NCI-H748 (cell line): ENCODE results near the gene AMPD1.

ENCODE experiments used
- DNase-seq: peaks from one replicate; lab custom pipeline; 2025; ENCODE audit not compliant: unreplicated experiment; lab: John Stamatoyannopoulos, UW

The AMPD1 gene

GRCh38 chr1:114695430-114696058 lies at the start of gene AMPD1:
AMPD1 (minus strand) TSS chr1:114695546; CDS start chr1:114695471, 75 bp downstream.
- no peak for DNase-seq

- DNase-seq, result no peak
Measured at GRCh38 chr1:114741963-114742746, 46.8 kb upstream of the AMPD1 start.

- no peak for DNase-seq
Measured at GRCh38 chr1:114740331-114740730, 45.0 kb upstream of the AMPD1 start.

GRCh38 chr1:114737314-114737849 lies 42.0 kb upstream of the AMPD1 start:
- DNase-seq, result no peak

- DNase-seq, result no peak
Measured at GRCh38 chr1:114735479-114735878, 40.1 kb upstream of the AMPD1 start.

- no peak for DNase-seq
Measured at GRCh38 chr1:114729782-114730181, 34.4 kb upstream of the AMPD1 start.

GRCh38 chr1:114728553-114728952 lies 33.2 kb upstream of the AMPD1 start:
- DNase-seq, result no peak

- DNase-seq, result no peak
Measured at GRCh38 chr1:114725230-114725629, 29.9 kb upstream of the AMPD1 start.

- no peak for DNase-seq
Measured at GRCh38 chr1:114723915-114724314, 28.6 kb upstream of the AMPD1 start.

- no peak for DNase-seq
Measured at GRCh38 chr1:114723457-114723856, 28.1 kb upstream of the AMPD1 start.

- DNase-seq, result no peak
Measured at GRCh38 chr1:114720492-114720891, 25.1 kb upstream of the AMPD1 start.

GRCh38 chr1:114719424-114719787 lies 24.1 kb upstream of the AMPD1 start:
- no peak for DNase-seq

- no peak for DNase-seq
Measured at GRCh38 chr1:114718661-114719423, 23.5 kb upstream of the AMPD1 start.

GRCh38 chr1:114716304-114717170 lies 21.2 kb upstream of the AMPD1 start, which contains the start of gene NRAS:
NRAS (minus strand) TSS chr1:114716771; CDS start chr1:114716160, 611 bp downstream.
- peak; percentile 92 for DNase-seq

GRCh38 chr1:114715952-114716303 lies 20.6 kb upstream of the AMPD1 start:
- DNase-seq, result no peak

- no peak for DNase-seq
Measured at GRCh38 chr1:114712977-114713376, 17.6 kb upstream of the AMPD1 start.

GRCh38 chr1:114710360-114710759 lies 15.0 kb upstream of the AMPD1 start:
- no peak for DNase-seq

GRCh38 chr1:114707604-114708003 lies 12.3 kb upstream of the AMPD1 start:
- no peak for DNase-seq

- DNase-seq, result no peak
Measured at GRCh38 chr1:114703242-114703641, 7.9 kb upstream of the AMPD1 start.

GRCh38 chr1:114702737-114703136 lies 7.4 kb upstream of the AMPD1 start:
- DNase-seq, result no peak

- no peak for DNase-seq
Measured at GRCh38 chr1:114701931-114702330, 6.6 kb upstream of the AMPD1 start.
